ENCODE measurements around the gene SBK2. TPM values are rescaled to one million over a fixed set of nuclear protein-coding genes. Genes with fewer than 3 reads are reported as not detected.

The SBK2 gene
- total RNA-seq, 1 experiment from 2014 or later, result 3.5 TPM

DNA sequence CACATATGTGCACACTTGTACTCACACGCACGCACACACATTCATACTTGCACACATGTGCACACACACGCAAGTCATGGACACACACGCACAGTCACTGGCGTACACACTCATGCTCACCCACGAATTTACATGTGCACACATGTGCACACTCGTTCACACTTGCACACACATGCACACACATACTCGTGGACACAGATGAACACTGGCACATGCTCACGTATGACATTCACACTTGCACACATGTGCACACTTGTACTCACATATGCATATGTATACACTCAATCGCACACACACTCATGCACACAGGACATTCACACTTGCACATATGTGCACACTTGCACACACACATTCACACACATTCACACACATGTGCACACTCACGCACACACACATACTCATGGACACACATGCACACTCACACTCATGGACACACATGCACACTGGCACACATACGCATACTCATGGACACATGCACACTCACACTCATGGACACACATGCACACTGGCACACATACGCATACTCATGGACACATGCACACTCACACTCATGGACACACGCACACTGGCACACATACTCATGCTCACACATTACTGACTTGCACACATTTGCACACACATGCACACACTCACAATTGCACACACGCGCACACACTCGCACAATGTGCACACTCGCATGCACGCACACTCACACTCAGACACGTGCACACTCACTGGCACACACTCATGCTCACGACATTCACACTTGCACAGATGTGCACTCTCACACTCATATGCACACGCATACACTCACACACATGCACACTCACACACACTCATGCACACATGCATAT lies 9.5 kb downstream of the SBK2 start:
- H3K4me3 ChIP-seq, result no peak overlapping the region
- no peak overlapping the region for H3K27ac ChIP-seq
- H3K79me2 ChIP-seq (ENCODE audit: low read depth), result no peaks in the 10 kb centered on the region
- no peaks in the 10 kb centered on the region for H3K36me3 ChIP-seq (ENCODE audit: low read depth)
- peaks cover 12% of the 10 kb centered on the region for H3K4me1 ChIP-seq (replicated peaks; ENCODE audit: insufficient read depth)
- POLR2A ChIA-PET (ENCODE audit: unreplicated experiment), result interaction anchor here (0.7 kb wide), 1 partner anchor 17 kb away, joined by 4 read pairs; no protein-coding TSS in a partner anchor
- H2AFZ ChIP-seq, result no peak overlapping the region
- no peaks in the 10 kb centered on the region for H3K27me3 ChIP-seq (ENCODE audit: insufficient read depth, low read depth)
- intact Hi-C loops (cut with micrococcal nuclease; ENCODE audit: unreplicated experiment), result loop anchor here (2.0 kb wide), 1 partner anchor 59 kb away; no protein-coding TSS in a partner anchor
- CTCF ChIA-PET, result no interaction called here
- no peak for DNase-seq
- H3K9me2 ChIP-seq (ENCODE audit: insufficient read depth), result no peaks in the 10 kb centered on the region
- H3K9me3 ChIP-seq (ENCODE audit: insufficient read depth, low read depth), result no peaks in the 10 kb centered on the region
- peaks cover 22% of the 10 kb centered on the region; the same call in 1 of the 2 replicates for H3F3A ChIP-seq (ENCODE audit: insufficient read depth, low read depth)
- BruUV-seq (replicated peaks), result no TSS peak
- H4K20me1 ChIP-seq (ENCODE audit: insufficient read depth), result no peaks in the 10 kb centered on the region
- TF ChIP-seq EZH2 (IDR thresholded peaks at IDR 0.05; ENCODE audit: low read depth) (no peak), CTCF (conservative IDR thresholded peaks at IDR 0.05) (no peak)
- no peak overlapping the region for H3K4me2 ChIP-seq

- H3F3A ChIP-seq (ENCODE audit: insufficient read depth, low read depth), result peaks cover 22% of the 10 kb centered on the region; the same call in 1 of the 2 replicates
- ChIA-PET POLR2A (ENCODE audit: unreplicated experiment) (interaction anchor here (0.5 to 0.7 kb wide), 3 partner anchors 20 to 65 kb away, joined by 4 to 17 read pairs (median 5); no protein-coding TSS in a partner anchor), CTCF (interaction anchor here (0.5 to 0.6 kb wide), 2 partner anchors 17 to 212 kb away, joined by 6 to 7 read pairs; no protein-coding TSS in a partner anchor)
- H3K27ac ChIP-seq, result no peak overlapping the region
- H3K4me1 ChIP-seq (replicated peaks; ENCODE audit: insufficient read depth), result peaks cover 12% of the 10 kb centered on the region
- no peaks in the 10 kb centered on the region for H3K36me3 ChIP-seq (ENCODE audit: low read depth)
- no TSS peak for BruUV-seq (replicated peaks)
- H3K4me2 ChIP-seq, result peak overlapping the region; percentile 47
- intact Hi-C loops (cut with micrococcal nuclease; ENCODE audit: unreplicated experiment), result loop anchor here (1.0 to 2.0 kb wide), 2 partner anchors 20 to 60 kb away; no protein-coding TSS in a partner anchor
- no peaks in the 10 kb centered on the region for H3K27me3 ChIP-seq (ENCODE audit: insufficient read depth, low read depth)
- no peaks in the 10 kb centered on the region for H3K79me2 ChIP-seq (ENCODE audit: low read depth)
- DNase-seq, result peak; percentile 84 to 87
- no peak overlapping the region for H2AFZ ChIP-seq
- no peak overlapping the region for H3K4me3 ChIP-seq
- H3K9me3 ChIP-seq (ENCODE audit: insufficient read depth, low read depth), result no peaks in the 10 kb centered on the region
- no peak for TF ChIP-seq CTCF (conservative IDR thresholded peaks at IDR 0.05)
- TF ChIP-seq EZH2 (IDR thresholded peaks at IDR 0.05; ENCODE audit: low read depth), result no peak
- H3K9me2 ChIP-seq (ENCODE audit: insufficient read depth), result no peaks in the 10 kb centered on the region
- H4K20me1 ChIP-seq (ENCODE audit: insufficient read depth), result no peaks in the 10 kb centered on the region
Observed at GRCh38 chr19:55526216-55527196, 10.4 kb downstream of the SBK2 start.

Measured in PC-9 (cell line).